ENCODE measurements around the gene FCN3.

DNA sequence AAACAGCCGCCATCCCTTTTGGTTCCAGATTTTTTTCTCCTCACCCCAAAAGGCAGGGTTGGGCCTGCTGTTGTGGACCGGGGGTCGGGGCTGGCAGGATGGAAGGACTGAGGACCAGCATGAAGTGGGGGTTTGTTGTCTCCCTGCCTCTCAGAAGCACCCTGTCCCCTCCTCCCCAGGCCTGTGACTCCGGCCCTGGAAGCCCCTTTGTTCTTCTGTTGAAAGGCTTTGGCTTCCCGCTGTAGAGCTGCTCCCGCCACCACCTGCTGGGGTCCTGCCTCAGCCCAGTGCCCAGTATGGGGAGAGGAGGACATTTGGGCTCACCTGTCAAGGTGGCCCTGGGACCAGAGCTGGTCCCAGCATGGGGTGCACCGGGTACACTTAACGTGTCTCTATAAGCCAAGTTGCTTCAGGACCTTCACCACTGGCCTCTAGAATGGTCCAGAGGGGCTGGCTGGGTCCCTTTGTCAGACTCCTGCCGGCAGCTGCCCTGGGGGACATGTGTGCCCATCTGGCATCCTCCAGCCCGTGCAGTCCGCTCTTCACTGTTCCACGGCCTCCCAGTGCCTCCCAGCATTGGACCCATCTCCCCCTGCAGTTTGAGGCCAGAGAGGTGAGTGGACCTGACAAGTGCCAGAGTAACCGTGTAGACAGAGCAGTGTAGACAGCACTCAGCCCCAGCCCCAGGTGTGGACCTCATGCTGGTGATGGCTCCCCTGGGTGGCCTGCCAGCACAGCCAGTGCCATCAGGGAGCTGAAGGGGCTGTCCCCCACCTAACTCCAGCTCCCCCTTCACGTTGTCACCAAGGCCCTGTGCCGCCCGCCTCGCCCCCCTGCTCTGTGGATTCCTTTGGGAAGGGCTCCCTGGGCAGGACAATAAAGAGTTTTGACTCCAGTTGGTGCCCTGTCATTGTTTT is 38.9 kb downstream of the FCN3 start:
- TF ChIP-seq POLR2A (IDR thresholded peaks at IDR 0.05; ENCODE audit: low read length) = no peak
- TF ChIP-seq, protein P1, sequence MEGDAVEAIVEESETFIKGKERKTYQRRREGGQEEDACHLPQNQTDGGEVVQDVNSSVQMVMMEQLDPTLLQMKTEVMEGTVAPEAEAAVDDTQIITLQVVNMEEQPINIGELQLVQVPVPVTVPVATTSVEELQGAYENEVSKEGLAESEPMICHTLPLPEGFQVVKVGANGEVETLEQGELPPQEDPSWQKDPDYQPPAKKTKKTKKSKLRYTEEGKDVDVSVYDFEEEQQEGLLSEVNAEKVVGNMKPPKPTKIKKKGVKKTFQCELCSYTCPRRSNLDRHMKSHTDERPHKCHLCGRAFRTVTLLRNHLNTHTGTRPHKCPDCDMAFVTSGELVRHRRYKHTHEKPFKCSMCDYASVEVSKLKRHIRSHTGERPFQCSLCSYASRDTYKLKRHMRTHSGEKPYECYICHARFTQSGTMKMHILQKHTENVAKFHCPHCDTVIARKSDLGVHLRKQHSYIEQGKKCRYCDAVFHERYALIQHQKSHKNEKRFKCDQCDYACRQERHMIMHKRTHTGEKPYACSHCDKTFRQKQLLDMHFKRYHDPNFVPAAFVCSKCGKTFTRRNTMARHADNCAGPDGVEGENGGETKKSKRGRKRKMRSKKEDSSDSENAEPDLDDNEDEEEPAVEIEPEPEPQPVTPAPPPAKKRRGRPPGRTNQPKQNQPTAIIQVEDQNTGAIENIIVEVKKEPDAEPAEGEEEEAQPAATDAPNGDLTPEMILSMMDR (IDR thresholded peaks at IDR 0.05) = no peak
- no peak for TF ChIP-seq PHF8 (IDR thresholded peaks at IDR 0.05; ENCODE audit: borderline replicate concordance, low read depth)
- no peak for TF ChIP-seq MYC (IDR thresholded peaks at IDR 0.05; ENCODE audit: borderline replicate concordance, low read length)
- TF ChIP-seq ZSCAN20 (CRISPR knock-in tag; IDR thresholded peaks at IDR 0.05) = no peak
- no peak for TF ChIP-seq JUN (IDR thresholded peaks at IDR 0.05)
- TF ChIP-seq, protein P2, sequence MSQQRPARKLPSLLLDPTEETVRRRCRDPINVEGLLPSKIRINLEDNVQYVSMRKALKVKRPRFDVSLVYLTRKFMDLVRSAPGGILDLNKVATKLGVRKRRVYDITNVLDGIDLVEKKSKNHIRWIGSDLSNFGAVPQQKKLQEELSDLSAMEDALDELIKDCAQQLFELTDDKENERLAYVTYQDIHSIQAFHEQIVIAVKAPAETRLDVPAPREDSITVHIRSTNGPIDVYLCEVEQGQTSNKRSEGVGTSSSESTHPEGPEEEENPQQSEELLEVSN (IDR thresholded peaks at IDR 0.05; ENCODE audit: borderline replicate concordance, low read depth) = no peak
- TF ChIP-seq, protein P3, sequence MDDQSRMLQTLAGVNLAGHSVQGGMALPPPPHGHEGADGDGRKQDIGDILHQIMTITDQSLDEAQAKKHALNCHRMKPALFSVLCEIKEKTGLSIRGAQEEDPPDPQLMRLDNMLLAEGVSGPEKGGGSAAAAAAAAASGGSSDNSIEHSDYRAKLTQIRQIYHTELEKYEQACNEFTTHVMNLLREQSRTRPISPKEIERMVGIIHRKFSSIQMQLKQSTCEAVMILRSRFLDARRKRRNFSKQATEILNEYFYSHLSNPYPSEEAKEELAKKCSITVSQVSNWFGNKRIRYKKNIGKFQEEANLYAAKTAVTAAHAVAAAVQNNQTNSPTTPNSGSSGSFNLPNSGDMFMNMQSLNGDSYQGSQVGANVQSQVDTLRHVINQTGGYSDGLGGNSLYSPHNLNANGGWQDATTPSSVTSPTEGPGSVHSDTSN (IDR thresholded peaks at IDR 0.05) = no peak

Measured in A549 (cell line).